IMR-90 (cell line): Measurements from ENCODE around the gene ACSM6.
A peak's percentile ranks its signal among the peaks of the same experiment; 100 is the strongest.

Source experiments
- BHLHE40 ChIP-seq: fragments of 150-350 bp; IDR thresholded peaks from 2 replicates; pipeline ENCODE4 v1.6.1; 2016; ENCODE audit warnings: mild to moderate bottlenecking, low read depth, low read length
- POLR2A ChIP-seq: IDR thresholded peaks from 2 replicates; pipeline ENCODE4 v1.6.1; 2012; ENCODE audit warnings: mild to moderate bottlenecking, low read depth, low read length
- RAD21 ChIP-seq: IDR thresholded peaks from 2 replicates; pipeline ENCODE4 v1.6.1; 2012; ENCODE audit warnings: low read length, improper control_type of control experiment

DNA sequence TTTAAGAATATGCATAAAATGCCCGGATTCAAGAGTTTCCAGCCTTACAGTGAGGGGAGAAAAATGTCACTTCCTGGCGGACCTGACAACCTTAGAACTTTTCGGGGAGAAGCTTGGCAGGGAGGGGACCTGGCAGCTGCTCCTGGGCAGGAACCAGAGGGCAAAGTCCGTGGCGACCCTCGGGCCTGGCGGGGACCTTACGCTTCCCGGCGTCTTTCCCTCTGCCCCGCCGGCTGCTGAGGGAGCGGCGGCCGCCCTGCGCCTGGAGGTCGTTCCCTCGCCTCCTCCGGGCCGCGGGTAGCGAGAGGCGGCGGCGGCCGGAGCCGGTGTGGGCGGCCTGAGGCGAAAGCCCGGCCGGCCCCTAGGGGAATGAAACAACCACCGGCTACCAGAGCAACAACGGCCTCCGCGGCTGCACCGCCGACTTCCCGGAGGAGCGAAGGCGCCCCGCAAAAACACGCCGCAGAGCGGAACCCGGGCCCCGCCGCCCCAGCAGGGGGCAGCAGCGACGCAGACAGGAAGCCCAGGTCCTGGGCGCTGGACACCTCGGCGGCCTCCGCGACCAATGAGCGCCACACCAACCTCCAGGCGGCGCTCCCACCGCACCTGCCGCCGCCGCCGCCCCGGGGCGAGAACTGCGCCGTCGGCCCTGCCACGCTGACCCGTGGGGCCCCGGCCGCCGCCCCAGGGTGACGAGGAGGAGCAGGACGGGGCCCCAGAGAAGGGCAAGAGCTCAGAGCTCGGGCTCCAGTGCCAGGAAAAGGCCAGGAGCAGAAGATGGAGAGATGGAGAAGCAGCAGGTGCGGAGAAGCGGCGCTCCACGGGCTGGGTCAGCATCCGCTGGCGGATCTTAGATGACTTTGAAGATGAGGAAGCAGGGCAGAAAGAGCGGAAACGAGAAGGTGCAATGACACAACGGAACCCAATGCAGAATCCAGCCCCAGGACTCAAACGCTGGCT lies 10.5 kb upstream of the ACSM6 start:
- peak; percentile 76 for TF ChIP-seq RAD21
- no peak for TF ChIP-seq BHLHE40
- TF ChIP-seq POLR2A, result no peak
